Mesothelial cell of epicardium (in vitro differentiated cells): Measurements from ENCODE around the gene TMED4. TPM values are rescaled to one million over a fixed set of nuclear protein-coding genes. Genes with fewer than 3 reads are reported as not detected.

Experiments used
- DNase-seq, 2 experiments: peaks; one replicate each; pipeline ENCODE4 v3.0.0; 2021; ENCODE audit warnings: low spot score in 2 of 2; ENCODE audit not compliant: unreplicated experiment in 2 of 2
- H3K27ac Mint-ChIP-seq: 2 replicates; pipeline ENCODE4 v1.8.0; 2021; ENCODE audit warnings: mixed read lengths
- H3K27me3 Mint-ChIP-seq: 2 replicates; pipeline ENCODE4 v1.8.0; 2021; ENCODE audit warnings: low read depth, mixed read lengths
- H3K36me3 Mint-ChIP-seq: 2 replicates; pipeline ENCODE4 v1.8.0; 2021; ENCODE audit warnings: mixed read lengths
- H3K4me1 Mint-ChIP-seq: 2 replicates; pipeline ENCODE4 v1.8.0; 2021; ENCODE audit warnings: mixed read lengths
- H3K4me3 Mint-ChIP-seq: 2 replicates; pipeline ENCODE4 v1.8.0; 2021; ENCODE audit warnings: mild to moderate bottlenecking, moderate library complexity, mixed read lengths
- H3K9me3 Mint-ChIP-seq: 2 replicates; pipeline ENCODE4 v1.8.0; 2021; ENCODE audit warnings: mixed read lengths
- total RNA-seq: library from RNA; stranded (reverse); gene quantifications from 3 replicates; pipeline ENCODE4 v1.2.1, GENCODE V29; 2021
- TF ChIP-seq, protein P1 (sequence below): fragments of 200-600 bp; sonication (generic); IDR thresholded peaks from one replicate; pipeline ENCODE4 v1.5.0; 2021; ENCODE audit warnings: antibody characterized with exemption; ENCODE audit not compliant: unreplicated experiment

TMED4 gene
- total RNA-seq, 1 donor from 2014 or later, result 97.0 TPM

DNA sequence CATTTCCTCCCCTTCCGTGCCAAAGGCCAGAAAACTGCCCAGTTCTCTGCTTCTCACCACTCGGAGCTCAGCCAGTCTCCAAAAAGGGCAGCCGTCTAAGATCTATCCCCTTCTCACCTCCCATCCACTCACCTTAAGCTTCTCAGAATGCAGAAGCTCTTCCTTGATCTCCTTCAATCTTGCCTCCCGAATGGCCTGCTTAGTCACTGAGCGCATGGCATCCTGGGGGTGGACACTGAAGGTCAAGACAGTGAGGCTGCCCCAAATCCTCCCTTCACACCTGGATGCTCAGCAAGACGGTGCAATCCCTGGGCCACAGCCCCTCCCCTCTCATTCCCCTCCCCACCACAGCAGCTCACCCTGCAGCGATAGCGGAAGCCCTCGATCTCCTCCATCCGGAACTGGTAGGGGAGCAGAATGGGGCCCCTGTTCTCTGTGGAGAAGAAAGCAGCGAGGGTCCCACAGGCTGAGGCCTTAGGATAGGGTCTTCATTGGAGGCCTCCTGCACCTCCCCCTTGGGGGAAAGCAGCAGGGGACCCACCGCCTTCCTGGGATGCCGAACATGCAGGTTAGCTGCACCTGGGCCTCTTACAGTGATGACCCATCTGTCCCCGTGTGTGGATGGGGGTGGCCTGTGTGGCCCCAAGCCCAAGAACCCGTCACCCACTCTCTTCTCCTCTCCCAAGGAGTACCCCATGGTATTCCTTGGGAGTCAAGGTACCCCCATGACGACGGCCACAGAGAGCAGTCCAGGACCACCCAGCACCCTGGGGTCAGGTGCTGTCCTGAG is 13.1 kb downstream of the TMED4 start:
- DNase-seq, result no peak
- Mint-ChIP-seq H3K27ac (no peak overlapping the region), H3K4me1 (peaks cover 15% of the 10 kb centered on the region), H3K9me3 (no peaks in the 10 kb centered on the region), H3K36me3 (peaks cover 35% of the 10 kb centered on the region), H3K4me3 (no peak overlapping the region), H3K27me3 (no peaks in the 10 kb centered on the region)
- TF ChIP-seq, protein P1, sequence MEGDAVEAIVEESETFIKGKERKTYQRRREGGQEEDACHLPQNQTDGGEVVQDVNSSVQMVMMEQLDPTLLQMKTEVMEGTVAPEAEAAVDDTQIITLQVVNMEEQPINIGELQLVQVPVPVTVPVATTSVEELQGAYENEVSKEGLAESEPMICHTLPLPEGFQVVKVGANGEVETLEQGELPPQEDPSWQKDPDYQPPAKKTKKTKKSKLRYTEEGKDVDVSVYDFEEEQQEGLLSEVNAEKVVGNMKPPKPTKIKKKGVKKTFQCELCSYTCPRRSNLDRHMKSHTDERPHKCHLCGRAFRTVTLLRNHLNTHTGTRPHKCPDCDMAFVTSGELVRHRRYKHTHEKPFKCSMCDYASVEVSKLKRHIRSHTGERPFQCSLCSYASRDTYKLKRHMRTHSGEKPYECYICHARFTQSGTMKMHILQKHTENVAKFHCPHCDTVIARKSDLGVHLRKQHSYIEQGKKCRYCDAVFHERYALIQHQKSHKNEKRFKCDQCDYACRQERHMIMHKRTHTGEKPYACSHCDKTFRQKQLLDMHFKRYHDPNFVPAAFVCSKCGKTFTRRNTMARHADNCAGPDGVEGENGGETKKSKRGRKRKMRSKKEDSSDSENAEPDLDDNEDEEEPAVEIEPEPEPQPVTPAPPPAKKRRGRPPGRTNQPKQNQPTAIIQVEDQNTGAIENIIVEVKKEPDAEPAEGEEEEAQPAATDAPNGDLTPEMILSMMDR, result no peak

DNA sequence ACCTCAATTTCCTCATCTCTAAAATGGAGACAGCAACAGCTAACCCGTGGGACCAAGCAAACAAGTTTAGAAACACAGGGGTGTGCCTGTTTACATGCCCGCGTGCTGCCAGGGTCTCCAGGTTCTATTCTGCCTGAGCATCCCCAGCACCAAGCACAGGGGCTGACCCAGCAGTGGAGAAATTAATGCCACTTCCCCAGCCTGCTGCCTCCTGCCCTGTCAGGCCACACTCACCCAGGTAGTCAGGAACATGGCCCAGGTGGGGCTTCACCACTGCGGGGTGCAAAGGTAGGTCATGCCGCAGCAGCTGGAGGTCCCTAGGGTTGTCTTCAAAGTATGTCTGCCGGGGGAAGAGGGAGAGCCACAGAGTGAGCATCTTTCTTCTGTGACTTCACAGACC is 14.1 kb downstream of the TMED4 start:
- no peaks in the 10 kb centered on the region for H3K9me3 Mint-ChIP-seq
- TF ChIP-seq, protein P1, result no peak
- no peak overlapping the region for H3K4me3 Mint-ChIP-seq
- H3K4me1 Mint-ChIP-seq, result peaks cover 7% of the 10 kb centered on the region
- H3K27ac Mint-ChIP-seq, result no peak overlapping the region
- DNase-seq, result no peak
- peaks cover 40% of the 10 kb centered on the region for H3K36me3 Mint-ChIP-seq
- no peaks in the 10 kb centered on the region for H3K27me3 Mint-ChIP-seq

DNA sequence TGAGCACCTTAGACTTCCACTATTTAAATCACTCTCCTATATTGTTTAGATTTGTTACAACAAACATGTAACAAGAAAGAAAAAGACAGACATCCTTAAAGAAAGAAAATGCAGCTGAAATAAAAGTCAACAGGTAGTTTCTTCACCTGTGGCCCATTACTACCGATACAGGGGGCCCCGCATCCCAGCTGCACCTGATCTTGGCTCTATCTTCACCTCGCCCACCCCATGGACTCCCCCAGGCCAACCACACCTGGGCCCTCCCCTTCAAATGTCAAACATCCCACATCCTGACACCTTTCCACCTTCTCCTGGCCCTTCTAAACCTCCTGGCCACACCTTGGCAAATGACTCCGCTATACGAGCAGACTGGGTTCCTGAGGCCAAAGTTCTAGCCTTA is 15.4 kb downstream of the TMED4 start:
- no peak overlapping the region for H3K4me3 Mint-ChIP-seq
- no peak for DNase-seq
- H3K4me1 Mint-ChIP-seq, result no peaks in the 10 kb centered on the region
- H3K27ac Mint-ChIP-seq, result no peak overlapping the region
- peaks cover 34% of the 10 kb centered on the region for H3K36me3 Mint-ChIP-seq
- H3K9me3 Mint-ChIP-seq, result no peaks in the 10 kb centered on the region
- TF ChIP-seq, protein P1, result no peak
- no peaks in the 10 kb centered on the region for H3K27me3 Mint-ChIP-seq

DNA sequence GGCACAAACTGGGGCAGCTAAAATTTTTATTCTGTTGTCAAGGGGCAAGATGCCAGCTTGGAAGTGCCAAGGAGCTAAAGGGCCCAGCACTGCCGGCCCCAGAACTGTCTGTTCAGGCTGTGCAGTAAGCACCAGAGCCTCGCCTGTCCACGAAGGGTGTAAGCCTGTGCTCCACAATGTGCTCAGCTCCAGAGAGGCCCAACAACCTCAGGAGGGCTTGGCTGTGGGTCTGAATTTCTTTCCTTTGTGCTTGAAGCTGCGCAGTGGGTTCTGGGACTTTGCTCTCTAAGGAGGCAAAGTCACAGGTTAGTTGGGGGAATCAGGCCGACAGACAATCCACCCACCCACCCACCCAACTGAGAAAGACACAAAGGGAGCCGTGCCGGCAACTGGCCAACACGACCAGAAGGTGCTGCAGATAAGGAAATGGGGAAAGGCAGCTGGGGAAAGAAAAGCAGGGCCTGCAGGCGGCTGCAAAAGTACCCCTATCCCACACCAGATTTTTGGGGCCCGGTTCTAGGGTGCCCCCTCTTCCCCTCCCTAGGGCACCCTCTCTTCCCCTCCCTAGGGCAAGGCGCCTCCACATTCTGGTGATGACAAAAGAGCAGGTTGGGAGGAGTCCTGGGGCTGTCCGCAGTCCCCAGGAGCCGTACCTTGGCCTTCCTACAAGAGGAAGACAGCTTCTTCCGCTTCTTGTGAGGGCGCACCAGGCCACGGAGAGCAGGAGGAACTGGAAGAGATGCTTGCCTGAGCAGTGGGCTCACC is 16.1 kb downstream of the TMED4 start:
- no peaks in the 10 kb centered on the region for H3K4me1 Mint-ChIP-seq
- TF ChIP-seq, protein P1, result peak; percentile 58
- H3K27ac Mint-ChIP-seq, result no peak overlapping the region
- H3K9me3 Mint-ChIP-seq, result no peaks in the 10 kb centered on the region
- DNase-seq, result no peak
- H3K36me3 Mint-ChIP-seq, result peaks cover 34% of the 10 kb centered on the region
- no peak overlapping the region for H3K4me3 Mint-ChIP-seq
- H3K27me3 Mint-ChIP-seq, result no peaks in the 10 kb centered on the region

DNA sequence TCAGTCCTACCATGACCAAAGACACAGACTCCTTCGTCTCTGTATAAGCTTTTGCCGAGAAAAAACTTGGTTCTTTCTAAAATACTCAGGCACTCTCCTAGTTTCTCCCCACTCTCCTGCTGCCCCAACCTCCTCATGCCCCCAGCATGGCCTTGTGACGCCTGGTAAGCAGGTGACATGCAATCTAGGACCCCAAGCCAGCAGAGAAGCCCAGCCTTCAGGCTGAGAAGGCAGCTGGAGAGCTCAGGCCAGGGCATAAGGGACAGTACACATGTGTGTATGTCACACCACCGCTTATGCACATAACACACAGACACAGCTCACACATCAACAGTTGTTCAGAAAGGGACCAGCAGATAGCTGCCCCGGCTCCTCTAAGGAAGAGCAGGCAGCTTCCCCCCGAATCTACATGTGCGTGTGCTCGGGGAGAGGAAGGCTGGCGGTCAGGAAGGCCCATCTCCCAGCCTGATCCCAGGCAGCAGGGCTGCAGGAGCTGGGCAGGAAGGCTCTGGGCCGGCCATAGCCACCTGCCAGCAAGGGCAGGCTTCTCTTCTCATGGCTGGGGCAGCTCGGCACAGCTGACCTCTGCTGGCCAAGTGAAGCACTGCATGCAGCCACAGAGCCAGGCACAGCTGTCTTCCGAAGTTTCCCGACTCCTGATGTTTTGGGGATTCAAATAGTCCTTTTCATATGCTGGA is 16.8 kb downstream of the TMED4 start:
- H3K4me3 Mint-ChIP-seq, result no peak overlapping the region
- TF ChIP-seq, protein P1, result peak; percentile 94
- H3K27ac Mint-ChIP-seq, result no peak overlapping the region
- H3K9me3 Mint-ChIP-seq, result no peaks in the 10 kb centered on the region
- no peaks in the 10 kb centered on the region for H3K27me3 Mint-ChIP-seq
- H3K4me1 Mint-ChIP-seq, result no peaks in the 10 kb centered on the region
- DNase-seq, result peak in 1 of 2 experiments; percentile 76
- H3K36me3 Mint-ChIP-seq, result peaks cover 34% of the 10 kb centered on the region
